ENCODE measurements around the gene GOPC.
"Not testable (repeated sequence)": the region's sequence is repeated elsewhere in the genome, so short reads cannot be mapped to it uniquely, and the experiment has no call there.

Gene GOPC

DNA sequence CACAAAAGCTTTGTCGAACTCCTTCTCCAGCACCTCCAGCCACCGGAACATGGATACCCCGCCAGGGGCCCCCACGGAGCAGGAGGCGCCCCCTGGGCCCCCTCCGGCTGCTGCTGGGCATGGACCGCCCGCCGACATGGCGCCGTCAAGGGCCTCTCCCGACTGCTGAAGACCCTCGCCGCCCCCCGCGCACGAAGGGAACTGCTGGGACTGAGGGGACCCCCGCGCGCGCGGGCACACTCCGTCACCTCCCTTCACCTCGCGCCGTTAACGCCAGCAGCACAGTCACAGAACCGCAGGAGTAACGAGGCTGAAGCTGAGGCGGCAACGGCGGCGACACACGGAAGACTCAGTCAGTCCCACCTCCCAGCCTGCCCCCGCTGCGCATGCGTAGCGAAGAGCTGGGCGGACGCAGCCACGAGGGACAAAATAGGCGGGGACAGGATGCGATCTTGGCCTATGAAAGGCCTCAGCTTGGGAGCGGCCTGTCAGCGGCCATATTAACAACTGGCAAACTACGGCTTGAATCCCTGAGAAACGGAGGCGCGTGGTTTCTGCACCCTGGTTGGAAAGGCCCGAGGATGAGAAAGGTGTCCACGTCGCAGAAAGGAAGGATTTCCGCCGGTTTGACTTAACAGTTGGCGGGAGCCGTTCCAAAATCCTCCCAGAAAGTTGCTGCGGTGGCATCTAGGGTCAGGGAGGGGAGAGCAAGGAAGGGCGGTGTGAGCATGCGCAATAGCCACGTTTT, at the start of gene GOPC:
GOPC (minus strand) TSS at position 361 of the 748 bp plus-strand sequence; CDS start at position 138, 223 bp downstream.
- peak; percentile 98 for DNase-seq

DNA sequence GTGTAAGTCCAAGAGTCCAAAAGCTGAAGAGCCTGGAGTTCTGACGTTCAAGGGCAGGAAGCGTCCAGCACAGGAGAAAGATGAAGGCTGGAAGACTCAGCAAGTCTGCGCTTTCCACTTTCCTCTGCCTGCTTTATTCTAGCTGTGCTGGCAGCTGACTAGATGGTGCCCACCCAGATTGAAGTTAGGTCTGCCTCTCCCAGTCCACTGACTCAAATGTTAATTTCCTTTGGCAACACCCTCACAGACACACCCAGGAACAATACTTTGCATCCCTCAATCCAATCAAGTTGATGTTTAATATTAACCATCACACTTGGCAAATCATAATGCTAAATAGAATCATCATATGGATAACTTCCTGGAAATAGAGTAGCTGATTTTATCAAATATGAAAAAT, 49.7 kb upstream of the GOPC start:
- not testable (repeated sequence) for DNase-seq

DNA sequence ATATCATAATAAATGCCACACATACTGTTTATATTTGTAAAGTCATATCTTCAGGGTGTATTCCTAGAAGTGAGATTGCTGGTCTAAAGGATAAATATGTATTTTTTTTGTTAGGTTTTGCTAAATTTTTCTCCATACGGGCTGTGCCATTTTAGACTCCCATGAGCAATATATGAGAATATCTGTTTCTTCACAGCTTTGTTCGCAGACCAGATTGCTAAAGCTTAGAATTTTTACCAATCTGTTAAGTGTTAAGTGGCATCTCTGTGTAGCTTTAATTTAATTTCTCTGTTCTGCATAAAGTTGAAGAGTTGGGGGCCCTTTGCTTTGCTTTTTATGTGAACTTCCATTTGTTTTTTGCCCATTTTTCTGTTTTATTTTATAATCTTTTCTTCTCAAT, 40.7 kb upstream of the GOPC start:
- DNase-seq: no peak

DNA sequence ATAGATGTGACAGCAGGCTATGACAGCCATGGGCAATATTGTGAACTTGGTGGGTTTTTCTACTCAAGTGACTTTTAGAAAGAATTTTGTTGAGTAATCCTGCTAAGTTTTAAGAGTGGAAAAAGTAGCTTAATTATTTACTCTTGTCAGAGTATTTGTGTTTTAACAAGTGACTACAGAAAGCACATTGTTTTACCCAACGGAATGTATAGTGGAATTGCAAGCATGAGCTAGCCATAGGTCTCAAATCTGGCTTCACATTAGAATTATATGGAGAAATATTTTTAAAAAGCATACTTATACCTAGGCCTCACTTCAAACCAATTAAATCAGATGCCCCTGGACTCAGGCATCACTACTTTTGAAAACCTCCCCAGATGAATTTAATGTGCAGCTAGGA, 35.5 kb upstream of the GOPC start:
- DNase-seq: no peak

DNA sequence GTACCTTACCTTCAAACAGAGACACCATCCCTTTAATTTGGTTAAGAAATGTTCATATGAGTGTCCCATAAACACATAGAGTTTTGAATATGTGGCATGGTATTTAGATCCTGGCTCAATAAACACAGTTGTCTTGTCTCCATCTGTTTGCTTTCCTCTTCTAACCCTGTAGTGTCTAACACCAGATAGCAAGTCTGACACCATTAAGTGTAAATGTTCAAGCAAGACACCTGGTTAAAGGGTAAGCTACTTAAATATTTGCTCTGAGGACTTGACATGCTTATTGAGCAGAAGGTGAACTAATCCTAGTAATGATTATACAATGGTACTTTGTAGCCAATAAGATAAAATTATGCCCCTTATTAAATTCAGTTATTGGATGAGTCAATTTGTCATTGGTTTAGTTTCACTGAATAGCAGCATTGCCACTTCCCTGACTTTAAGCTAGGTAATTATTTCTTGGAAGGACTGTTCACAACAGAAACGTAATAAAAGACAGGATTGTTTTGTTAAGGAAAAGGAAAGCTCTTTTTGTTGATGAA, 26.9 kb upstream of the GOPC start:
- no peak for DNase-seq

- no peak for DNase-seq
Observed at GRCh38 chr6:117627533-117627932, 25.2 kb upstream of the GOPC start.

- no peak for DNase-seq
Observed at GRCh38 chr6:117624869-117625481, 22.7 kb upstream of the GOPC start.

DNA sequence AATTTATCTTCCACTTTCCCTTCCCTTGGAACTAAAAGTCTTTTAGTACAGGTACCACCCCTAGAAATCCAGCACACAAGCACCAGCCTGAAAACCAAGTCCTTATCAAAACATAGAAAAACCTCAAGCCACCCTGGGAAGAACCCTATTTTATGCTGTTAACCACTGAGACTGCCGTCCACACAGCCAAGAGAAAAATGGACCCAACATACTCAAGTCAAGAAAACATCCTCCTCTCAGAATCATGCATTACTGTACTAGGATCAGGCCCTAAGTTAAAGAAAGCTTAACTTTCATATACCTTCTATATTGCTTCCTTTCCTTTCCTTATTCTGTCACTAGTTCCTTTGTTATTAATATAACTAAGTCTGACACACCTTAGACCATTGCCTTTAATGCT, 16.9 kb upstream of the GOPC start:
- DNase-seq: no peak

DNA sequence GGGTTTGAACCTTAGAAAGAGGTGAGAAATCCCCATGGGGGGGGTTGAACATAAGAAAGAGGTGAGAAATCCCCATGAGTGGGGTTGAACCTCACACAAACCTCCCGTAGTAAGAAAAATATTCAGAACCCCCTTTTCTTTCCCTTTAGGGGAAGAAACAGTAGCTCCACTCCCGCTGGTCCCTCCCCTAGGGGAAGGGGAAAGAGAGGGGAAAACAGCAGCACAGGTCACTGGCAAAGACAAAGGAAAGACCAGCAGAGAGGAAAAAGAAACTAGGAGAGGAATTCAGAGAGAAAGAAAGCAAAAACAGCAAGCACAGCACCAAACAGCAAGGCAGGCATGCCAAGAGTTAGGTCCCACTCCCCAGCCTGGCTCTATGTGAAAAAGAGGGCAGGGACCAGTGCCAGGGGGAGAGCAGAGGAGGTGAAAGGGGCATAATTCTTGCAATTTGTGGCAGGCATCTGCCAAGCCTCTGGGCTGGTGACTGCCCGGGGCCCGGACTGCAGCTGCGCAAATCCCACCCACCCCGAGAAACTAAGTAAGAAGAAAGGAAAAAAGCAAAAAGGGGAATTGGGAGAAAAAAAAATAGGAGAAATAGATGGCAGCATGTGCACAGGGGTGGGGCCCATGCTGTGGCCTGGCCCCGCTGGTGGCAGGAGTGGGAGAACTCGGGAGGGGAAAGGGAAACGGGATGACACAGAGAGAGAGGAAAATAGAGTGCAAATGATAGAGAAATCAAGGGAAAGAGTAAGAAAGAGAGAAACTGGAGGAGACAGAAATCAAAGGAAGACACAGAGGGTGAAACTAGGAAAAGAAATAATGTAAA, 15.1 kb upstream of the GOPC start:
- no peak for DNase-seq

DNA sequence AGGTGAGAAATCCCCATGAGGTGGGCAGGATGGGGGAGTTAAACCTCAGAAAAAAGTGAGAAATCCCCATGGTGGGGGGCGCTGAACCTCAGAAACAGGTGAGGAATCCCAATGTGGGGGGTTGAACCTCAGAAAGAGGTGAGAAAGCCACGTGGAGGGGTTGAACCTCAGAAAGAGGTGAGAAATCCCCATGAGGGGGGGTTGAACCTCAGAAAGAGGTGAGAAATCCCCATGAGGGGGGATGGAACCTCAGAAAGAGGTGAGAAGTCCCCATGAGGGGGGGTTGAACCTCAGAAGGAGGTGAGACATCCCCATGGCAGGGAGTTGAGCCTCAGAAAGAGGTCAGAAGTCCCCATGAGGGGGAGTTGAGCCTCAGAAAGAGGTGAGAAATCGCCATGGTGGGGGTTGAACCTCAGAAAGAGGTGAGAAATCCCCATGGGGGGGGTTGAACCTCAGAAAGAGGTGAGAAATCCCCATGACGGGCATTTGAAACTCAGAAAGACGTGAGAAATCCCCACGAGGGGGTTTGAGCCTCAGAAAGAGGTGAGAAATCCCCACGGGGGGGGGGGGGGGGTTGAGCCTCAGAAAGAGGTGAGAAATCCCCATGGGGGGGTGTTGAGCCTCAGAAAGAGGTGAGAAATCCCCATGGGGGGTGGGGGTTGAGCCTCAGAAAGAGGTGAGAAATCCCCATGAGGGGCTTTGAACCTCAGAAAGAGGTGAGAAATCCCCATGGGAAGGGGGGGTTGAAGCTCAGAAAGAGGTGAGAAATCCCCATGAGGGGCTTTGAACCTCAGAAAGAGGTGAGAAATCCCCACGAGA, 14.3 kb upstream of the GOPC start:
- DNase-seq: no peak

GRCh38 chr6:117615750-117616390, 13.6 kb upstream of the GOPC start:
- DNase-seq: no peak

- no peak for DNase-seq
Observed at GRCh38 chr6:117613920-117614560, 11.7 kb upstream of the GOPC start.

DNA sequence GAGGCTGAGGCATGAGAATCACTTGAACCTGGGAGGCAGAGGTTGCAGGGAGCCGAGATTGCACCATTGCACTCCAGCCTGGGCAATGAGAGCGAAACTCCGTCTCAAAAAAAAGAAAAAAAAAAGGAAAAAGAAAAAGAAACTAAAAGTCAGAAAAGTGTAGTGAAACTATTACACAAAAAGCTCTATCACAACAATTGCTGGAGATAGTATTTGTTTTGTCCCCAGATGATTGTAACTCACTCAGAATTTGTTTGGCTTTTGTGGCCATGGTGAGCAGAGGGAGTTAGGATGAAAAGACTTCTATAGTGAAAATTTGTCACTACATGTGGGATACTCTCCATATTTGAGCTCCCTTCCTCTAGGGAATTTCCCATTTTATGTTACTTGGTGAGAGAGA, 5.2 kb upstream of the GOPC start:
- DNase-seq: no peak

DNA sequence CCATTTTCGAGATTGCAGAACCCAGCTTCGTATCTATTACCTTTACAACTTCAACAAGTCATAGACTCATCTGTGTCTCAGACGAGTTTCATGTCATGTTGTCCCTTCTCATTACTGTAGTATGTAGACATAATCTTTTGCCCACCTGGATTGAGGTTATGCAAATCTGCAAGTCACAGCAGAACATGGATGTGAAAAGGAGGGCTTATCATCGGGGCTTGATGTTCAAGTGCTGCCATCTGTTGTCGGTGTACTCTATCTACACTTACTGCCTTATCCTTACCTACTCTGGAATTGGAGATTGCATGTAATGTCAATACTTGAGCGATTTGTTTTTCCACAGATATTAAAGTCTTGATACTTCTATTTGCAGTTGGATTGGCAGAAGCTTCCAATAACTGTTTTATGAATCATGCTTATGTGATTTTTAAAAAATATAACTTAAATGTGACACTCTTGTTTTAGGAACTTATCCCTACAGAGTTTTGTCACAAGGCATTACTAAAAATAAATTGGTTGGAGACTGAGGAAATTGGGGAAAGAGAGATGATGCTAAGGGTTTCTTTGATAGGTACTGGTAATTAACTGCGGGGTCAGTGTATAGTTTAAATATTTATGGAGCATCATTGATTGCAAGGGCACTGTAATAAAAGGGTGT, 3.0 kb upstream of the GOPC start:
- peak; percentile 54 for DNase-seq

DNA sequence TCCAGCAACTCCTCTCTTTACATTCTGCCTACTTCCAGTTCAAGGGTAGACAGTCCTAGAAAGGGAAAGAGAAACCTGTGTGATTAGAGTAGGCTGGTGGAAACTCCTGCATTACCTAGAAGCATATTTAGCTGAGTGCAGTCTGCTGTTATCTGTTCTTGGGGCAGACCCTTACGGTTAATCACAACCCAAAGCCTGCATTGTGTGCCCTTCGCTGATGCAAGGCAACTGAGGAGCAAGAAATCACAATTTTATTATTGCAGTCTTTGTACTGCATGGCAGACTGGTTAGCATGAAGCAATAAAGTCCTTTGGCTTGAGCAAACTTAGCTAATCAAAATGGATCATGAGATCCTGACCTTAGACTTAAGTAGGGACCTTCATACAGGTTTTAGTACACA, 1.5 kb upstream of the GOPC start:
- DNase-seq: no peak

GRCh38 chr6:117602899-117603588, 733 bp upstream of the GOPC start:
- DNase-seq: no peak

DNA sequence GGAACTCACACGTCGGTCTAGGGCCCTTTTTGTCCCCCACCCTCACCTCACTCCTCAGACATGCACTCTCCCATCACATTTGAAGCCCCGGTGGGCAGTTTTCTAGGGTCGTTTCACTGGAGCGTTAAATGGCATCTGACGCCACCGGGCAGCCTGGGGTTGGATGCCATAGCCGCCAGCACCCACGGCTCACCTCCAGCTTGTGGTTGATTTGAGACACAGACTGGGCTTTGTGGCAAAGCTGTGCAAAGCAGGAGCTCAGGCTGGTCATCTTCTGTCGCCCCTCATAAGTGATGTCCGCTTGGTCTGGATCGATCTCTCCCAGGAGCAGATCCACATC, 530 bp downstream of the GOPC start:
- no peak for DNase-seq

- DNase-seq: no peak
Observed at GRCh38 chr6:117600008-117600743, 2.1 kb downstream of the GOPC start.

DNA sequence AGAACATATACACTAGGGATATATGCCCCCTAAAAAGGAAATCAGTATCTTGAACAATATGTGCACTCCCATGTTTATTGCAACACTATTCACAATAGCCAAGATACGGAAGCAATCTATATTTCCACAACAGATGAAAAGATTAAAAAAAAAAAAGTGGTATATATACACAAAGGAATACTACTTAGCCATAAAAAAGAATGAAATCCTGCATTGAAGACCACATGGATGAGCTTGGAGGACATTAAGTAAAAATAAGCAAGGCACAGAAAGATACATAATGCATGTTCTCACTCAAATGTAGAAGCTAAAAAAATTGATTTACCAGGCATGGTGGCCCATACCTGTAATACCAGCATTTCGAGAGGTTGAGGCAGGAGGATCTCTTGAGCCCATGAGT, 4.6 kb downstream of the GOPC start:
- DNase-seq: no peak

All from right hindlimb (tissue), 1 donor.